HepG2 (cell line): Measurements from ENCODE around the gene POFUT1. TPM values are rescaled to one million over a fixed set of nuclear protein-coding genes. Genes with fewer than 3 reads are reported as not detected.
A peak's percentile ranks its signal among the peaks of the same experiment; 100 is the strongest.

Source experiments
- EED ChIP-seq: sonication (generic); formaldehyde crosslinking; IDR thresholded peaks from 2 replicates; pipeline ENCODE4 v1.5.0; 2020; ENCODE audit warnings: mild to moderate bottlenecking, missing genetic modification reagents
- HMGXB4 ChIP-seq, 2 experiments: sonication (generic) in 1 of 2; formaldehyde crosslinking in 1 of 2; IDR thresholded peaks; 2 replicates each; pipeline versions ENCODE4 v1.4.0 to v1.6.1; 2018 to 2020; ENCODE audit warnings: missing genetic modification reagents in 2 of 2, borderline replicate concordance in 1 of 2, low read depth in 1 of 2, mild to moderate bottlenecking in 1 of 2, missing biosample characterization in 1 of 2
- MBNL3 ChIP-seq: fragments of 250-450 bp; sonication (Bioruptor Pico); conservative IDR thresholded peaks from 2 replicates; pipeline ENCODE4 v1.8.0; 2022; ENCODE audit warnings: mild to moderate bottlenecking, inconsistent platforms
- MLXIP ChIP-seq: sonication (generic); formaldehyde crosslinking; IDR thresholded peaks from 2 replicates; pipeline ENCODE4 v1.9.0; 2021; ENCODE audit warnings: missing genetic modification reagents, borderline replicate concordance
- RBM22 ChIP-seq: fragments of 200-400 bp; formaldehyde crosslinking; optimal IDR thresholded peaks from 2 replicates; pipeline ENCODE3; 2017; ENCODE audit warnings: mild to moderate bottlenecking, low read length, moderate library complexity
- ZBTB21 ChIP-seq: sonication (generic); formaldehyde crosslinking; IDR thresholded peaks from 2 replicates; pipeline ENCODE4 v1.4.0; 2020; ENCODE audit warnings: missing genetic modification reagents
- ZC3H13 ChIP-seq: sonication (generic); formaldehyde crosslinking; IDR thresholded peaks from 2 replicates; pipeline ENCODE4 v1.8.1; 2023; ENCODE audit warnings: mild to moderate bottlenecking, missing genetic modification reagents, moderate library complexity
- ZNF121 ChIP-seq: sonication (generic); formaldehyde crosslinking; IDR thresholded peaks from 2 replicates; pipeline ENCODE4 v1.5.0; 2020; ENCODE audit warnings: mild to moderate bottlenecking, missing genetic modification reagents
- ZNF318 ChIP-seq: sonication (generic); formaldehyde crosslinking; IDR thresholded peaks from 2 replicates; pipeline ENCODE4 v1.4.0; 2020; ENCODE audit warnings: mild to moderate bottlenecking, missing genetic modification reagents
- ZNF607 ChIP-seq: sonication (generic); formaldehyde crosslinking; IDR thresholded peaks from 2 replicates; pipeline ENCODE4 v1.5.1; 2020; ENCODE audit warnings: missing genetic modification reagents, mild to moderate bottlenecking, borderline replicate concordance
- ZNF800 ChIP-seq: sonication (generic); formaldehyde crosslinking; IDR thresholded peaks from 2 replicates; pipeline ENCODE4 v1.4.0; 2020; ENCODE audit warnings: missing genetic modification reagents
- polyA plus RNA-seq, 8 experiments: library from polyadenylated mRNA; depleted of rRNA in 3 of 8; stranded (reverse) in 7 of 8; unstranded in 1 of 8; fragments of >200 nt; fragmentation: Illumina TruSeq in 4 of 8; extraction: Trizol in 4 of 8; gene quantifications; 2 replicates each; pipeline versions ENCODE4 v1.2.1 to v1.2.3, GENCODE V29; 2011 to 2016; ENCODE audit warnings: low read depth in 4 of 8, missing spikeins in 1 of 8, mixed read lengths in 1 of 8; ENCODE audit not compliant: insufficient read depth in 1 of 8
- total RNA-seq, 5 experiments: library from RNA; depleted of rRNA; stranded (reverse); fragments of >200 nt; fragmentation: Illumina TruSeq; extraction: Trizol; gene quantifications; 2 replicates each; pipeline ENCODE4 v1.2.3, GENCODE V29; 2016; ENCODE audit warnings: low read depth in 1 of 5

Gene POFUT1
- total and polyA plus RNA-seq, 2 of the 13 experiments (the other 11 are each of a cell fraction or from before 2014, with no cell fraction given), result 35.5 to 58.3 TPM

- TF ChIP-seq MLXIP (CRISPR knock-in tag) (0 out of 2 replicates have a peak, but pooled peaks have one; percentile 27), RBM22 (peak; percentile 89), EED (CRISPR knock-in tag) (peak; percentile 20; the same call in 1 of the 2 replicates), ZNF607 (CRISPR knock-in tag) (no peak), ZNF318 (CRISPR knock-in tag) (no peak; the same call in 1 of the 2 replicates), HMGXB4 (CRISPR knock-in tag; IDR thresholded peaks at IDR 0.05; ENCODE audit: borderline replicate concordance in 1 of 2, low read depth in 1 of 2) (peak; percentile 37 to 76; a peak in 2 of 4 replicates), ZC3H13 (CRISPR knock-in tag) (no peak), MBNL3 (CRISPR knock-in tag) (no peak), ZNF800 (CRISPR knock-in tag) (no peak), ZBTB21 (CRISPR knock-in tag) (no peak), ZNF121 (peak; percentile 85)
Measured at GRCh38 chr20:32277361-32278198, 69.9 kb downstream of the POFUT1 start, which contains the start of gene KIF3B (continued).
